ENCODE data around the gene ZNF710. TPM values are rescaled to one million over a fixed set of nuclear protein-coding genes. Genes with fewer than 3 reads are reported as not detected.

The ZNF710 gene
- total and polyA plus RNA-seq, 2 of the 4 experiments (the other 2 are of a cell fraction), result 7.6 to 8.2 TPM

DNA sequence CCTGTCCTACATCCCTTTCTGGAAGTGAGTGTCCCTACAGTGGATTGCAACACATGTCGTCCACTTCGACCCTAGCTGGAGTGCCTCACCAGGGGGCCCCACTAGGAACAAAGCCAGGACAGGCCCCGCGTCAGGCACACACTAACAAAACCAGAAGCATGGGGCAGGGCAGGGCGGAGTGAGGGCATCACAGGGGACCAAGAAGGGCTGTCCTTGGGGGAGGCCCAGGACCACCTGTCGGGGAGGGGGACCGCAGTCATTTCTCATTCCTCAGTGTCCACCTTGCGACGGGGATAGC lies 79.3 kb downstream of the ZNF710 start:
- H2AK5ac ChIP-seq (ENCODE audit: low read depth, low read length), result no peak overlapping the region
- H3K36me3 ChIP-seq (ENCODE audit: control insufficient read depth, insufficient read depth, low read length), result peaks cover 48% of the 10 kb centered on the region
- H2BK5ac ChIP-seq (ENCODE audit: low read depth, low read length, poor library complexity, severe bottlenecking), result no peak overlapping the region
- no peak overlapping the region for H2BK120ac ChIP-seq (ENCODE audit: low read depth, low read length)
- intact Hi-C loops (cut with micrococcal nuclease) (loop anchor here (10.0 kb wide), 1 partner anchor 144 kb away; no protein-coding TSS in a partner anchor), in situ Hi-C loops (cut with MboI; ENCODE audit: low sequenced_read_pairs) (no loop called here), dilution Hi-C loops (cut with HindIII; ENCODE audit: low sequenced_read_pairs, unreplicated experiment) (no loop called here)
- no peaks in the 10 kb centered on the region for H3K9me3 ChIP-seq (ENCODE audit: control insufficient read depth, insufficient read depth, low read length)
- no peak overlapping the region for H2BK20ac ChIP-seq (ENCODE audit: low read depth, low read length)
- no peaks in the 10 kb centered on the region; a peak in 1 of 4 replicates for H3K79me1 ChIP-seq (ENCODE audit: low read depth in 1 of 2, low read length in 2 of 2)
- H3K27ac ChIP-seq (ENCODE audit: insufficient read depth, low read length), result no peak overlapping the region
- H3K4me3 ChIP-seq (ENCODE audit: insufficient read depth, low read depth, low read length), result no peak overlapping the region
- H4K5ac ChIP-seq (ENCODE audit: low read depth, low read length), result no peak overlapping the region
- no peak overlapping the region for H2AK9ac ChIP-seq (replicated peaks; ENCODE audit: low read depth, low read length, poor library complexity)
- H3K9ac ChIP-seq (ENCODE audit: low read depth, low read length), result no peak overlapping the region
- H3K14ac ChIP-seq (replicated peaks; ENCODE audit: low read depth, low read length), result no peak overlapping the region
- 71% methylated on average over 3 of the region's 9 CpGs; no CpG with 5 or more reads in 1 of the 2 experiments for WGBS, 2 experiments (ENCODE audit: extremely low coverage in 2 of 2, insufficient read length in 1 of 2)
- no peak for TF ChIP-seq RFX5 (IDR thresholded peaks at IDR 0.05; ENCODE audit: low read depth, low read length)
- TF ChIP-seq RAD21 (IDR thresholded peaks at IDR 0.05; ENCODE audit: low read length), result no peak
- no peak for TF ChIP-seq MAFK (IDR thresholded peaks at IDR 0.05; ENCODE audit: low read depth, low read length)
- TF ChIP-seq NFE2L2 (IDR thresholded peaks at IDR 0.05; ENCODE audit: low read depth, low read length), result no peak
- TF ChIP-seq MXI1 (IDR thresholded peaks at IDR 0.05; ENCODE audit: borderline replicate concordance, low read depth, low read length), result no peak
- TF ChIP-seq, protein P1, sequence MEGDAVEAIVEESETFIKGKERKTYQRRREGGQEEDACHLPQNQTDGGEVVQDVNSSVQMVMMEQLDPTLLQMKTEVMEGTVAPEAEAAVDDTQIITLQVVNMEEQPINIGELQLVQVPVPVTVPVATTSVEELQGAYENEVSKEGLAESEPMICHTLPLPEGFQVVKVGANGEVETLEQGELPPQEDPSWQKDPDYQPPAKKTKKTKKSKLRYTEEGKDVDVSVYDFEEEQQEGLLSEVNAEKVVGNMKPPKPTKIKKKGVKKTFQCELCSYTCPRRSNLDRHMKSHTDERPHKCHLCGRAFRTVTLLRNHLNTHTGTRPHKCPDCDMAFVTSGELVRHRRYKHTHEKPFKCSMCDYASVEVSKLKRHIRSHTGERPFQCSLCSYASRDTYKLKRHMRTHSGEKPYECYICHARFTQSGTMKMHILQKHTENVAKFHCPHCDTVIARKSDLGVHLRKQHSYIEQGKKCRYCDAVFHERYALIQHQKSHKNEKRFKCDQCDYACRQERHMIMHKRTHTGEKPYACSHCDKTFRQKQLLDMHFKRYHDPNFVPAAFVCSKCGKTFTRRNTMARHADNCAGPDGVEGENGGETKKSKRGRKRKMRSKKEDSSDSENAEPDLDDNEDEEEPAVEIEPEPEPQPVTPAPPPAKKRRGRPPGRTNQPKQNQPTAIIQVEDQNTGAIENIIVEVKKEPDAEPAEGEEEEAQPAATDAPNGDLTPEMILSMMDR (conservative IDR thresholded peaks at IDR 0.05; ENCODE audit: low read depth, low read length), result no peak
- no peak for TF ChIP-seq RCOR1 (IDR thresholded peaks at IDR 0.05; ENCODE audit: insufficient replicate concordance, low read length)
- no peak for TF ChIP-seq MAZ (IDR thresholded peaks at IDR 0.05; ENCODE audit: borderline replicate concordance, low read depth, low read length)
- TF ChIP-seq SMC3 (IDR thresholded peaks at IDR 0.05; ENCODE audit: low read depth, low read length), result no peak
- no peak for TF ChIP-seq BHLHE40 (IDR thresholded peaks at IDR 0.05; ENCODE audit: low read depth, low read length)
- TF ChIP-seq FOS (IDR thresholded peaks at IDR 0.05; ENCODE audit: low read depth, low read length), result no peak
- H3K56ac ChIP-seq (ENCODE audit: extremely low read depth, insufficient read depth, low read length), result no peak overlapping the region
- no peak overlapping the region for H4K91ac ChIP-seq (ENCODE audit: insufficient read depth, low read depth, low read length)
- H3K4ac ChIP-seq (ENCODE audit: low read depth, low read length), result no peak overlapping the region
- no peaks in the 10 kb centered on the region for H3K9me1 ChIP-seq (ENCODE audit: insufficient read depth, low read length)
- ATAC-seq (ENCODE audit: low read depth) (no peak), DNase-seq (no peak)
- no TSS peak for BruUV-seq (replicated peaks)
- peaks cover 4% of the 10 kb centered on the region; the same call in 1 of the 2 replicates for H3K4me1 ChIP-seq (ENCODE audit: control insufficient read depth, insufficient read depth, low read length)
- no peaks in the 10 kb centered on the region for H4K20me1 ChIP-seq (ENCODE audit: insufficient read depth, low read length)
- no peak overlapping the region for H2AFZ ChIP-seq (replicated peaks; ENCODE audit: low read length, poor library complexity)
- no peaks in the 10 kb centered on the region for H3K27me3 ChIP-seq (ENCODE audit: control insufficient read depth, insufficient read depth, low read length)
- H3K4me2 ChIP-seq (ENCODE audit: low read depth, low read length), result no peak overlapping the region
- no peak overlapping the region for H4K8ac ChIP-seq (ENCODE audit: low read depth in 2 of 2, low read length in 2 of 2)
- ChIA-PET CTCF (no interaction called here), POLR2A (ENCODE audit: unreplicated experiment) (no interaction called here)
- no peak overlapping the region for H2BK15ac ChIP-seq (ENCODE audit: low read depth, low read length)
- no peak overlapping the region for H3K23ac ChIP-seq (ENCODE audit: low read depth, low read length)
- no peak overlapping the region for H3K18ac ChIP-seq (ENCODE audit: low read depth, low read length)
